Activated CD4-positive, alpha-beta T cell treated with anti-CD3 and anti-CD28 coated beads, Interleukin-2, amount 10 ng/mL, durations not matched to agents 7 days and 5 days (primary cell): Measurements from ENCODE around the gene CBY3. TPM values are rescaled to one million over a fixed set of nuclear protein-coding genes. Genes with fewer than 3 reads are reported as not detected.
"Not testable (repeated sequence)": the region's sequence is repeated elsewhere in the genome, so short reads cannot be mapped to it uniquely, and the experiment has no call there.

Experiments
- CTCF ChIA-PET: fragments of 350-600 bp; sonication (Branson Sonifier 250); formaldehyde crosslinking; loops from one replicate; lab custom pipeline; 2021; ENCODE audit warnings: antibody characterized with exemption; lab: Charles Lee
- POLR2A ChIA-PET: fragments of 350-600 bp; sonication (Branson Sonifier 250); formaldehyde crosslinking; loops from one replicate; lab custom pipeline; 2021; ENCODE audit warnings: antibody characterized with exemption; lab: Charles Lee
- DNase-seq: peaks from one replicate; pipeline ENCODE4 v3.0.0-alpha.2; 2020
- H3K27ac Mint-ChIP-seq: one replicate; pipeline ENCODE4 v1.8.0; 2021; ENCODE audit warnings: mild to moderate bottlenecking, moderate library complexity, mixed read lengths
- H3K27me3 Mint-ChIP-seq: one replicate; pipeline ENCODE4 v1.8.0; 2021; ENCODE audit warnings: mixed read lengths
- H3K36me3 Mint-ChIP-seq: one replicate; pipeline ENCODE4 v1.8.0; 2021; ENCODE audit warnings: low read depth, mixed read lengths
- H3K4me1 Mint-ChIP-seq: one replicate; pipeline ENCODE4 v1.8.0; 2021; ENCODE audit warnings: mixed read lengths
- H3K4me3 Mint-ChIP-seq: one replicate; pipeline ENCODE4 v1.8.0; 2021; ENCODE audit warnings: mild to moderate bottlenecking, moderate library complexity, mixed read lengths
- H3K9me3 Mint-ChIP-seq: one replicate; pipeline ENCODE4 v1.8.0; 2021; ENCODE audit warnings: mixed read lengths
- total RNA-seq, 2 experiments: library from RNA; stranded (reverse); gene quantifications; one replicate each; pipeline ENCODE4 v1.2.3, GENCODE V29; 2021

The CBY3 gene
- total RNA-seq, 2 experiments from 2014 or later = 0.35 to 0.44 TPM

DNA sequence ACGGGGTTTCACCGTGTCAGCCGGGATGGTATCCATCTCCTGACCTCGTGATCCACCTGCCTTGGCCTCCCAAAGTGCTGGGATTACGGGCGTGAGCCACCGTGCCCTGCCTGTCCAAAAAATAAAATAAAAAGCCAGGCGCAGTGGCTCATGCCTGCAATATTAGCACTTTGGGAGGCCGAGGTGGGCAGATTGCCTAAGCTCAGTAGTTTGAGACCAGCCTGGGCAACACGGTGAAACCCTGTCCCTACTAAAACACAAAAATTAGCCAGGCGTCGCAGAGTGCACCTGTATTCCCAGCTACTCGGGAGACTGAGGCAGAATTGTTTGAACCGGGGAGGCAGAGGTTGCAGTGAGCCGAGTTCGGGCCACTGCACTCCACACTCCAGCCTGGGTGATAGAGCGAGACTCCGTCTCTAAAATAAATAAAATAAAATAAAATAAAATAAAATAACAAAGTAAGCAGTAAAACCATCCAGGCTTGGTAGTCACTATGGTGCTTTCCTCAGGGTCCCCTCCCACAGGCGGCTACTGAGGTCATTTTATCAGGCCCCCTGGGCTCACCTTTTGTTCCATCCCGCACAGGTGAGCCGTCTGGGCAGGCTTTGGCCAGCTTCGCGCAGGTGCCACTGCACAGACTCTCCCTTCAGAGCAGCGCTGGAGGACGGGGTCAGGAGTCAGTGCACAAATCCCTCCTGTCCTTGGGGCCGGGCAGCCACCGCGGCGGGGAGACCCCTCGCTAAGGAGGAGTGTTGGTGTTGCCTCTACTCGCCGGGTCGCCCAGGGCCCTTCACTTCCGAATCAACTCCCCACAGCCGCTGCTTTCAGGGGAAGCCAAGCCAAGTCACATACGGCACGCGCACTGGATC, 47.1 kb downstream of the CBY3 start:
- DNase-seq, H3K9me3 Mint-ChIP-seq, H3K4me1 Mint-ChIP-seq, POLR2A ChIA-PET, H3K27me3 Mint-ChIP-seq, H3K36me3 Mint-ChIP-seq, H3K27ac Mint-ChIP-seq: not testable (repeated sequence)
- peak overlapping the region; percentile 64 for H3K4me3 Mint-ChIP-seq
- CTCF ChIA-PET = interaction anchor here (0.6 to 0.7 kb wide), 2 partner anchors 9 to 10 kb away, joined by 3 read pairs; no protein-coding TSS in a partner anchor

Other genes starting within 250 kb of the CBY3 start
- gene RUFY1, start 130.5 kb downstream of the CBY3 start, total RNA-seq = 10 to 100 TPM; 50.5 to 53.4 TPM
- 100 to 1,000 TPM; 895 to 954 TPM for gene HNRNPH1, start 57.4 kb downstream of the CBY3 start, total RNA-seq
- 100 to 1,000 TPM; 369 to 418 TPM for gene CANX, start 17.9 kb upstream of the CBY3 start, total RNA-seq
- gene MAML1, start 51.8 kb upstream of the CBY3 start, total RNA-seq = 10 to 100 TPM; 34.3 to 34.9 TPM
- 1 to 10 TPM; 1.4 to 2.5 TPM for gene LTC4S, start 113.0 kb upstream of the CBY3 start, total RNA-seq
- gene MGAT4B, start 125.8 kb upstream of the CBY3 start, total RNA-seq = 10 to 100 TPM; 86.2 to 87.7 TPM
- 10 to 100 TPM; 79.6 to 93.0 TPM for gene SQSTM1, start 139.9 kb upstream of the CBY3 start, total RNA-seq
- 10 to 100 TPM; 11.7 to 16.8 TPM for gene MRNIP, start 177.8 kb upstream of the CBY3 start, total RNA-seq
- 10 to 100 TPM; 86.4 to 92.9 TPM for gene TBC1D9B, start 226.9 kb upstream of the CBY3 start, total RNA-seq